A549 treated with dexamethasone at 1 μM for 4 hours (cell line): ENCODE results near the gene GFI1. TPM values are rescaled to one million over a fixed set of nuclear protein-coding genes. Genes with fewer than 3 reads are reported as not detected.

Experiments used
- total RNA-seq: library from RNA; stranded (reverse); fragments of 200-300 nt; extraction: Qiagen RNA extraction; gene quantifications from 5 replicates; pipeline ENCODE4 v1.2.3, GENCODE V29; 2022

The GFI1 gene
- total RNA-seq, result 0.08 to 0.30 TPM (median 0.23 TPM) in 5 replicates

DNA sequence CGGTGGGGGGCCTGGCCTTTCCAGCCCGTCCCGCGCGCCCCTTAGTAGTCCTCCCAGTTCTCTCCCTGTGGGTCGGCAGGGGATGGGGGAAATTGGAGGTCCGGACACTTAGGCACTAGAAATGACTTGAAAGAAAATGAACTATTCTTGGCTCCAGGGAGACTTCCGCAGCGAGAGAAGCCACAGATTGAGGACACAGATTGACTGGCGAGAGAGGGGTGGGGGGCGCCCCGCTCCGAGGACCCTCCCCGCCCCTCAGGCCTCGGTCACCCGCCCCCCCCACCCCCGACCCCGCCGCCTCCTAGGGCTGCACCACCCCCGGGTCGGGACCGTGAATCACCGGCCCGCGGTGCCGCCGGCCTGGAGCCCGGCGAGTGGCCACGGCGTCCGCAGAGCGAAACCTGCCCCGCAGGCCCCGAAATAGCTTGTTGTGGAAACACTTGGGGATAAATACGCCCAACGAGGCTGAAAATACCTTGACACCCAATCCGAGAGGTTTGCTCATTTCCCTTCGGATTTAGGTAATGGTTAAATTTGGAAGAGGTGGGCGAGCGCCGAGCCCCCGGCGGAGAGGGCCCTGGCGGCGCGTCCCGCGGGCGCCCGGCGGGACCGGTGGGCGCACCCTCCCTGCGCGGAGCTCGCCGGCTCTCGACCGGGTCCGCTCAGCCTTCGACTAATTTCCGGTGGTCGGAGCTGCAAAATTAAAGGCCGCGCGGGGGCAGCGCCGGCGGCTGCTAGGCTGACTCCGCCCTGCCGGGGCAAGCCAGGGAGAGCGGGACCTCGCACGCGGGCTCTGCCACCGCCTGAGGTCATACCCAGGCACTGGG lies at the start of gene GFI1:
Gene GFI1, minus strand, starts transcription at position 675 of the 827 bp plus-strand sequence. CDS start 3,438 bp downstream, outside the sequence.

Other genes with a start within 250 kb of the GFI1 start
- gene GLMN, start 187.9 kb downstream of the GFI1 start, total RNA-seq, result 4.6 to 7.6 TPM (median 7.3 TPM) in 5 replicates
- gene RPAP2, start 187.9 kb downstream of the GFI1 start, total RNA-seq, result 6.9 to 11.7 TPM (median 10.6 TPM) in 5 replicates